D721Med (cell line): Measurements from ENCODE around the gene RMI2.

Experiments
- DNase-seq: peaks from one replicate; pipeline ENCODE4 v3.0.0; 2011; ENCODE audit warnings: low spot score; ENCODE audit not compliant: insufficient read length
- FAIRE-seq: peaks from 2 replicates; lab custom pipeline; 2011; peaks lifted over from hg19 to GRCh38; lab: Jason Lieb, UNC
- TF ChIP-seq, protein P1 (sequence below): IDR thresholded peaks from 2 replicates; pipeline ENCODE4 v1.5.1; 2012; ENCODE audit warnings: mild to moderate bottlenecking, control low read depth; ENCODE audit not compliant: insufficient read depth; ENCODE audit errors: missing control alignments

Gene RMI2

DNA sequence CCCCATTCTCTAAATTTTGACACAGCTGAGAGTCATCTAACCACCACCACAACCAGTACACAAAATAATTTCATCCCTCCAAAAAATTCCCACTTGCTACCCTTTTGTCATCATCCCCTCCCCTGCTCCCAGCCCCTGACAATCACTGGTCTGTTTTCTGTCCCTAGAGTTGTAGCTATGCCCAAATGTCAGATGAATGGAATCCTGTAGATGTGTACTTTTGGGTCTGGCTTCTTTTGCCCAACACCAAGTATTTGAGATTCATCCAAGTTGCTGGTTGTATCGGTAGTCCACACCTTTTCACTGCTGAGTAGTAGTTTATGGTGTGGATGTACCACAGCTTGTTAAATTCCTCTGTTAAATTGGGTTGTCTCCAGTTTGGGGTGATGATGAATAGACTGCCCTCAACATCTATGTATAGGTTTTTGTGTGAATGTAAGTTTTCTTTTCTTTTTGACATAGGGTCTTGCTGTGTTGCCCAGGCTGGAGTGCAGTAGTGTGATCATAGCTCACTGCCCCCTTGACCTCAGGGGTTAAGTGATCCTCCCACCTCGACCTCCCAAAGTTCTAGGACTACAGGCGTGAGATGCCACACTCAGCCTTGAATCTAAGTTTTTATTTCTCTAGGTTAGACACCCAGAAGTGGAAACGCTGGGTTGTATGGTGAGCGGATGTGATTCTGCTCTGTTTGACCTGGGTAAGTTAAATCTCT, 14.6 kb upstream of the RMI2 start:
- DNase-seq (no peak), FAIRE-seq (no peak)
- TF ChIP-seq, protein P1, sequence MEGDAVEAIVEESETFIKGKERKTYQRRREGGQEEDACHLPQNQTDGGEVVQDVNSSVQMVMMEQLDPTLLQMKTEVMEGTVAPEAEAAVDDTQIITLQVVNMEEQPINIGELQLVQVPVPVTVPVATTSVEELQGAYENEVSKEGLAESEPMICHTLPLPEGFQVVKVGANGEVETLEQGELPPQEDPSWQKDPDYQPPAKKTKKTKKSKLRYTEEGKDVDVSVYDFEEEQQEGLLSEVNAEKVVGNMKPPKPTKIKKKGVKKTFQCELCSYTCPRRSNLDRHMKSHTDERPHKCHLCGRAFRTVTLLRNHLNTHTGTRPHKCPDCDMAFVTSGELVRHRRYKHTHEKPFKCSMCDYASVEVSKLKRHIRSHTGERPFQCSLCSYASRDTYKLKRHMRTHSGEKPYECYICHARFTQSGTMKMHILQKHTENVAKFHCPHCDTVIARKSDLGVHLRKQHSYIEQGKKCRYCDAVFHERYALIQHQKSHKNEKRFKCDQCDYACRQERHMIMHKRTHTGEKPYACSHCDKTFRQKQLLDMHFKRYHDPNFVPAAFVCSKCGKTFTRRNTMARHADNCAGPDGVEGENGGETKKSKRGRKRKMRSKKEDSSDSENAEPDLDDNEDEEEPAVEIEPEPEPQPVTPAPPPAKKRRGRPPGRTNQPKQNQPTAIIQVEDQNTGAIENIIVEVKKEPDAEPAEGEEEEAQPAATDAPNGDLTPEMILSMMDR, result no peak

DNA sequence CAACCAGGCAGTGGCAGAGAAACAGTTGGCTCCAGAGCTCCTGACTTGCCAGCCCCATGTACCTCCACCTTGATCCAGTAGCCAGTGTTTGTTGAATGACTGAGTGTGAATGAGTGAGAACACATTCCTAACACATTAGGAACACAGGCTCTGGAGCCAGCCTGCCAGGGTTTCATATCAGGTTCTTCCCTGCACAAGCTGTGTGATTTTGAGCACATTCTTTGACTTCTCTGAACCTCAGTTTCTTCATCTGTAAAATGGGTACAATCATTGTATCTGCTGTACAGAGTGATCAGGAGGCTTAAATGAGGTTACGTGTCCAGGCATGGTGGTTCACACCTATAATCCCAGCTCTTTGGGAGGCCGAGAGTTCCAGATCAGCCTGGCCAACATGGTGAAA, 13.3 kb upstream of the RMI2 start:
- no peak for FAIRE-seq
- TF ChIP-seq, protein P1, result no peak
- no peak for DNase-seq

DNA sequence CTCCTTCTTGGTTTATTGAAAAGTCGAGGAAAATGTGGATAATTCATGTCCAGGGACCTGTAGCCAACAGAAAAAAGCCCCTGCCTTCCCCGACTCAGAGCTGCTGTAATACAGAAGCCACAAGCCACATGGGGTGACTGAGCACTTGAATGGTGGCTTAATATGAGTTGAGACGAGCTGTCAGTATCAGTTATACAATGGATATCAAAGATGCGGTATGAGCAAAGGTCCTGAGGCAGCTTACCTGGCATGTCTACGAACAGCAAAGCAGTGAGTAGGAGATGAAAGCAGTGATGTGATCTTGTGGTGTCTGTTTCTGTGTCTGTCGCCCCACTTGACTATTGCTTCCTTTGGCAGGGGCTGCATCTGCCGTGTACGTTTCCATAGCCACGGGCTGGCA, 12.2 kb upstream of the RMI2 start:
- FAIRE-seq (no peak), DNase-seq (no peak)
- TF ChIP-seq, protein P1, result no peak

DNA sequence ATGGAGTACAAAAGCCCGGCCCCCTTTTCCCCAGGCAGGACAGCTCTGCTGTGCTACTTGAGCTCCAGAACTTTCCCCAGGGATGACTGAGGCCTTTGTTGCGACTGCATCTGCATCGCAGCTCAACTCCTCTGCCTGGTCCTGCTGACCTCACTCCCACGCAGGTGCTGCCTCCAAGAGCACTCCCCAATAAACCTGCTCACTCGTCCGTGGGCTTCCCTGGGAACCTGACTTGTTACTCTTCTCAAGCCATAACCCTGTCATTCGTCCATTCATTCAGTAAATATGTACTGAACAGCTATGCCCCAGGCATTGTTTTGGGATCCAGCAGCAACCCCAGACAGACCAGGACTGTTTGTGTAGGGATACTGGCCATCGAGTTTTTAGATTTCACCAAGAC, 11.6 kb upstream of the RMI2 start:
- TF ChIP-seq, protein P1, result no peak
- no peak for FAIRE-seq
- no peak for DNase-seq

DNA sequence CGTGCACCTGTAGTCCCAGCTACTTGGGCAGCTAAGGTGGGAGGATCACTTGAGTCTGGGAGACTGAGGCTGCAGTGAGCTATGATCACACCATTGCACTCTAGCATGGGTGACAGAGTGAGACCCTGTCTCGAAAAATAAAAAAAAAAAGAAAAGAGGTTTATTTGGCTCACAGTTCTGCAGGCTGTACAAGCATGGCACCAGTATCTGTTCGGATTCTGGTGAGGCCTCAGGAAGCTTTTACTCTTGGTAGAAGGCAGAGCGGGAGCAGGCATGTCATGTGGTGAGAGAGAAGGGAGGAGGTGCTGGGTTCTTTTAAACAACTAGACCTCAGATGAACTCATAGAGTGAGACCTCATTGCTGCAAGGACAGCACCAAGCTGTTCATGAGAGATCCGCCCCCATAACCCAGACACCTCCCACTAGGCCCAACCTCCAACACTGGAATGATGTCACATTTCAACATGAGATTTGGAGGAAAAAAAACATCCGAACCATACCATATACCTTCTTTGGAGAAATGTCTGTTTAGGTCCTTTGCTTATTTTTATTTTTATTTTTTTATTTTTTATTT, 10.3 kb upstream of the RMI2 start:
- TF ChIP-seq, protein P1, result no peak
- DNase-seq (no peak), FAIRE-seq (no peak)

DNA sequence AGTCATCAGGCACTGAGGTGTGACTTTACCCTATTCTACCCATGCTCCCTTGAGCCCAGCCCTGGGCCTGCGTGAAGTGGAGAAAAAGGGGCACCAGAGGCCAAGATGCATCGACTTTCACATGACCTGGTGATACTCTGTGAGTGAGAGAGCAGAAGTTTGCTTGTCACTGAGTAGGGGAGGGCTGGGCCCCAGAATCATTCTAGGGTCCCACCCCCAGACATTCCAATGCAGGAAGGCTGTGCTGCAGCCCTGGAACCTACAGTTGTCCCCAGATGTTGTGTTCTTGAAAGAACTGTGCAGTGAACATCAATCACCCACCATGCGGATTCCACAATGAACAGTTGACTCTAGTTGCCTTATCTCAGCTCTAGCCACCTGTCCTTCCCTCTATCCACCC, 6.2 kb upstream of the RMI2 start:
- TF ChIP-seq, protein P1, result no peak
- FAIRE-seq, result no peak
- no peak for DNase-seq

DNA sequence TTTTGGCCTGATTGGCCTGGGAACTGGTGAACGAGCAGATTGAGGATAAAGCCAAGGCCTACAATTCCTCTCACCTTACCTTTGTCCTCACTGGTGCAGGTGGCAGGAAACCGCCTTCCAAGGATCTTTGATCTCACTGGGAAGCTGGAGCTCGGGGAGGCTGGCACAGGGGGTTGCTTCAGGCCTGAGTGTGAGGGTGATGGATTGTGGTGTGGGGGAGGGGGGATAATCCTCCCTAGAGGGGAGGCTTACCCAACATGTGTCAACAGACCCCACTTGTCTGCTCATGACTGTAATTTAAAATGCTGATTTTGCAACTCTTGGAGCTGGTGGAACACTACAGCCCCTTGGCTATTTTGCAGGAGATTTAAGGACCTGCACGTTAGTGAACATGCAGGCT, 4.5 kb upstream of the RMI2 start:
- no peak for FAIRE-seq
- TF ChIP-seq, protein P1, result no peak
- DNase-seq, result no peak
